Transverse colon (tissue), 4 donors: ENCODE data around the gene LINGO1. TPM values are rescaled to one million over a fixed set of nuclear protein-coding genes. Genes with fewer than 3 reads are reported as not detected.

ENCODE experiments used
- DNase-seq: peaks from one replicate; pipeline ENCODE4 v3.0.0-alpha.2; 2019
- H3K27ac ChIP-seq, 4 donors: fragments of 200-600 bp; sonication (generic); 2 replicates each; pipeline ENCODE4 v1.5.1; 2016 to 2018; ENCODE audit warnings: inconsistent platforms in 4 of 4
- H3K27me3 ChIP-seq: fragments of 200-600 bp; sonication (generic); 2 replicates; pipeline ENCODE4 v1.5.1; 2017; ENCODE audit warnings: inconsistent platforms
- H3K36me3 ChIP-seq, 4 donors: fragments of 200-600 bp; sonication (generic); 2 replicates each; pipeline ENCODE4 v1.5.1; 2017 to 2019; ENCODE audit warnings: inconsistent platforms in 4 of 4
- H3K4me1 ChIP-seq, 4 donors: fragments of 200-600 bp; sonication (generic); 2 replicates each; pipeline ENCODE4 v1.5.1; 2017 to 2020; ENCODE audit warnings: inconsistent platforms in 4 of 4
- H3K4me3 ChIP-seq, 4 donors: fragments of 200-600 bp; sonication (generic); 1 replicate in 1 of 4; 2 replicates in 3 of 4; pipeline versions ENCODE4 v1.5.1 to v1.6.1; 2017 to 2019; ENCODE audit warnings: inconsistent platforms in 4 of 4
- H3K9me3 ChIP-seq, 2 donors: fragments of 200-600 bp; sonication (generic); 2 replicates each; pipeline ENCODE4 v1.5.1; 2017 to 2019; ENCODE audit warnings: inconsistent platforms in 2 of 2
- EP300 ChIP-seq: sonication (generic); formaldehyde crosslinking; IDR thresholded peaks from one replicate; pipeline ENCODE4 v1.6.1; 2017; ENCODE audit warnings: antibody characterized with exemption, low read depth
- POLR2A ChIP-seq: fragments of 450-650 bp; IDR thresholded peaks from one replicate; pipeline ENCODE4 v1.6.1; 2016; ENCODE audit warnings: antibody characterized with exemption, mild to moderate bottlenecking, moderate library complexity
- POLR2AphosphoS5 ChIP-seq, 3 donors: sonication (generic); formaldehyde crosslinking; IDR thresholded peaks; one replicate each; pipeline ENCODE4 v1.6.1; 2016; ENCODE audit warnings: antibody characterized with exemption in 3 of 3
- WGBS, 2 donors: methylation state at CpG; one replicate each; pipeline ENCODE4 v1.1.5; 2018; ENCODE audit warnings: low coverage in 1 of 2; 5-methylcytosine and 5-hydroxymethylcytosine counted together
- in situ Hi-C, 4 donors: fragments of 200-750 bp; cut with MboI; loops; one replicate each; pipeline versions ENCODE4 v1.15.0 to v1.15.1; 2017; ENCODE audit warnings: low sequenced_read_pairs in 3 of 4, low pct_ligation_motif_present in 1 of 4, low pct_unique_long_range_greater_than_20kb in 1 of 4
- intact Hi-C: fragments of 100-400 bp; cut with DNase I; formaldehyde crosslinking; loops from one replicate; pipeline ENCODE4 v1.15.1; 2023; ENCODE audit warnings: low total_unique reads
- total RNA-seq, 4 donors: library from RNA; depleted of rRNA; stranded (reverse); fragments of >200 nt; gene quantifications; one replicate each; pipeline ENCODE4 v1.1.0, GENCODE V29; 2016
- TF ChIP-seq, protein P1 (sequence below), 5 experiments: fragments of 200-600 bp in 3 of 5; fragments of 450-650 bp in 2 of 5; sonication (generic) in 3 of 5; IDR thresholded peaks; 1 replicate in 2 of 5; 2 replicates in 3 of 5; pipeline ENCODE4 v1.5.1; 2016 to 2017; ENCODE audit warnings: antibody characterized with exemption in 5 of 5, inconsistent platforms in 3 of 5, mild to moderate bottlenecking in 2 of 5, moderate library complexity in 1 of 5

The LINGO1 gene
- total RNA-seq, 4 donors from 2014 or later = 0.27 to 0.95 TPM; not detected in 2

DNA sequence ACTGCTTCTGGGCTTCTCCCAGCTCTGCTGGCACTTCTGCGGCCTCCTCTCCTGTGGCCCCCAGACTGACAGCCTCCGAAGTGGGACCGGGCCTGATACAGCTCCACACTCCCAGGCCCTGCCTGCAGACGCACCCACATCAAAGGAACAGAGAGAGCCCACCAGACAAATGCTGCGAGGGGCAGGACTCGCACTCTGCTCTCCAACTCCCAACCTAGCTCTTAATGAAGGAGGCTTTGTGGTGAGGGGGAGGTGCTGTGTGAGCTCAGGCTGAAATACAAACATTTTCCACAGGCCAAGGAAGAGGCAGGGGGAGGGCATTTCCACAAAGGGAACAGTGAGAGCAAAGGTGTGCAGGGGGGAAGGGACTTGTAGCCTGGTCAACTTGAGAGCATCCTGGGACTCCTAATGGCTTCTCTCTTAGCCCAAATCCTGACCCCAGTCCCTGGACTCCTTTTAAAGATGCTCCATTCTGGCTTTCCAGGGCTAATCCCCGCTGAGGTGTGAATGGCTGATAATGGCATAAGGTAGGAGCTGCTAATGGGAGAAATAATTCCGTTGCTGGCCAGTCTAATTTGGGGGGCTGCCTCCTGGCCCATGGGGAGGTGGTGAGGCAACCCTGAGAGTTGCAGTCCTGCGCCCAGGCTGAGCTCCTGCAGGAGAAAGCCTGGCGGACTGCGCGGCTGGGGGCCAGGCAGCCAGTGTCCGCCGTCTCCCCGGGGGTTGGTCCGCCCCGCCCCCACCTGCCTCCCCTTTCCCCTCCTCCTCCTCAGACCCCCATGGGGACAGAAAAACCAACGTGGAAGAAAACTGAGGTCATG, 9.6 kb downstream of the LINGO1 start:
- Histone ChIP-seq H3K9me3 (no peaks in the 10 kb centered on the region), H3K4me1 (no peaks in the 10 kb centered on the region), H3K27me3 (no peaks in the 10 kb centered on the region), H3K36me3 (no peaks in the 10 kb centered on the region), H3K27ac (no peak overlapping the region), H3K4me3 (no peak overlapping the region)
- TF ChIP-seq EP300 = no peak
- no peak for TF ChIP-seq POLR2A
- no peak for TF ChIP-seq POLR2AphosphoS5 (IDR thresholded peaks at IDR 0.05)
- TF ChIP-seq, protein P1, sequence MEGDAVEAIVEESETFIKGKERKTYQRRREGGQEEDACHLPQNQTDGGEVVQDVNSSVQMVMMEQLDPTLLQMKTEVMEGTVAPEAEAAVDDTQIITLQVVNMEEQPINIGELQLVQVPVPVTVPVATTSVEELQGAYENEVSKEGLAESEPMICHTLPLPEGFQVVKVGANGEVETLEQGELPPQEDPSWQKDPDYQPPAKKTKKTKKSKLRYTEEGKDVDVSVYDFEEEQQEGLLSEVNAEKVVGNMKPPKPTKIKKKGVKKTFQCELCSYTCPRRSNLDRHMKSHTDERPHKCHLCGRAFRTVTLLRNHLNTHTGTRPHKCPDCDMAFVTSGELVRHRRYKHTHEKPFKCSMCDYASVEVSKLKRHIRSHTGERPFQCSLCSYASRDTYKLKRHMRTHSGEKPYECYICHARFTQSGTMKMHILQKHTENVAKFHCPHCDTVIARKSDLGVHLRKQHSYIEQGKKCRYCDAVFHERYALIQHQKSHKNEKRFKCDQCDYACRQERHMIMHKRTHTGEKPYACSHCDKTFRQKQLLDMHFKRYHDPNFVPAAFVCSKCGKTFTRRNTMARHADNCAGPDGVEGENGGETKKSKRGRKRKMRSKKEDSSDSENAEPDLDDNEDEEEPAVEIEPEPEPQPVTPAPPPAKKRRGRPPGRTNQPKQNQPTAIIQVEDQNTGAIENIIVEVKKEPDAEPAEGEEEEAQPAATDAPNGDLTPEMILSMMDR (IDR thresholded peaks at IDR 0.05) = no peak
- in situ Hi-C loops = no loop called here
- WGBS, 2 donors = 80% methylated on average over 18 of the region's 18 CpGs; no CpG with 5 or more reads in 1 of the 2 donors
- DNase-seq = no peak
- intact Hi-C loops = no loop called here

DNA sequence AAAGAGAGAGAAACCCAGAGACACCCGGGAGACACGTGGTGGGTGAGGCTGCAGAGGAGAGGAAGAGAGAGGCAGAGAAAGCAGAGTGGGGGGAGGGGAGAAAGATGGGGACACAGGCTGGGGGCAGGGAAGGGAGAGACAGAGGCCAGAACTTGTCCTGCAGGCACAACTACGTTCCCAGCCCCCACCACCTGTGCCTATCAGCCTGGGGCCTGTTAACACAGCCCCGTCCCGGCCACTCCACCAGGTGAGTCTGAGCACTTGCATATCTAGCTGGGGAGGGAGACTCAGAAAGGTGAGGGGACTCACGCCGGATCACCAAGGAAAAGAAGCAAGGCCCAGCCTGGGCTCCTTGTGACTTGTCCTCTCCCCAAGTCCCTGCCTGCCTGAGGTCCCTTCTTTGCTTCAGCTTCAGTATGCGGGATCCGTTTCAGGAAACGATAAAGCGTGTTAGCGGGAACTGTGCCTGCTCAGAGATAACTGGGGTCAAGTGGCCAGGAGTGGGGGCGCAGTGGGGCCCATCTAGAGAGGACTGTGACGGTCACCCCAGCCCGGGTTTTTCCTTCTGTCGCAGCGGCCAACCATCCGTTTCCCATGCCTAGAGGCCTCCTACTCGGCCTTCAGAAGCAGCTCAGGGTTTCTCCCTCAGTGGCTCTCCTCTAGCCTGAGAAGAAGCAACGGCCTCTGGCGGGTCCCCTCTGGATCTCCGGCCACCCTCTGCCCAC, 10.3 kb downstream of the LINGO1 start:
- Histone ChIP-seq H3K27ac (no peak overlapping the region), H3K36me3 (no peaks in the 10 kb centered on the region), H3K9me3 (no peaks in the 10 kb centered on the region), H3K27me3 (no peaks in the 10 kb centered on the region), H3K4me3 (no peak overlapping the region), H3K4me1 (no peaks in the 10 kb centered on the region)
- intact Hi-C loops = no loop called here
- in situ Hi-C loops = no loop called here
- 59 to 71% methylated on average over 5 to 22 of the region's 22 CpGs for WGBS, 2 donors
- TF ChIP-seq POLR2A = no peak
- TF ChIP-seq EP300 = no peak
- TF ChIP-seq, protein P1 (IDR thresholded peaks at IDR 0.05) = no peak
- TF ChIP-seq POLR2AphosphoS5 (IDR thresholded peaks at IDR 0.05) = no peak
- DNase-seq = no peak

DNA sequence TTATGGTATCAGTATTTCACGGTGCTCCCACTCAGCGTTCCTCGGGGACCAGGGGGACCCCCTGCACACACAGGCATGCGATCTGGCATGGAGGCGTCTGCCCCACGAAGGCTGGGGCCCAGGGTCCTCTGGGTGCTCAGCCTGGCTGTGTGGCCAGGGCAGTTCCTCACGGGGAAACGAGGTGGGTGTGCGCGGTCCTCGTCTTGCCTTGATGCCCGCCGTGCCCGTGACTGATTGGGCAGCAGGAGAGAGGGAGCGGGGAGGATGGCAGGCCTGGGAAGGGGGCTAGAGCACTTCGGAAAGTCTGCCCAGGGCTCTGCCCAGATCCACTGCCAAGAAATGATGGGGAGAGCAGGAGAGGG, 10.9 kb downstream of the LINGO1 start:
- no peak overlapping the region for H3K4me3 ChIP-seq
- 81 to 92% methylated on average over 6 to 16 of the region's 16 CpGs for WGBS, 2 donors
- H3K9me3 ChIP-seq = no peaks in the 10 kb centered on the region
- no peaks in the 10 kb centered on the region for H3K4me1 ChIP-seq
- in situ Hi-C loops = no loop called here
- H3K36me3 ChIP-seq = no peaks in the 10 kb centered on the region
- intact Hi-C loops = no loop called here
- DNase-seq = peak; percentile 5
- H3K27ac ChIP-seq = no peak overlapping the region
- TF ChIP-seq, protein P1 (IDR thresholded peaks at IDR 0.05) = no peak
- no peak for TF ChIP-seq EP300
- no peak for TF ChIP-seq POLR2A
- TF ChIP-seq POLR2AphosphoS5 (IDR thresholded peaks at IDR 0.05) = no peak
- H3K27me3 ChIP-seq = no peaks in the 10 kb centered on the region

DNA sequence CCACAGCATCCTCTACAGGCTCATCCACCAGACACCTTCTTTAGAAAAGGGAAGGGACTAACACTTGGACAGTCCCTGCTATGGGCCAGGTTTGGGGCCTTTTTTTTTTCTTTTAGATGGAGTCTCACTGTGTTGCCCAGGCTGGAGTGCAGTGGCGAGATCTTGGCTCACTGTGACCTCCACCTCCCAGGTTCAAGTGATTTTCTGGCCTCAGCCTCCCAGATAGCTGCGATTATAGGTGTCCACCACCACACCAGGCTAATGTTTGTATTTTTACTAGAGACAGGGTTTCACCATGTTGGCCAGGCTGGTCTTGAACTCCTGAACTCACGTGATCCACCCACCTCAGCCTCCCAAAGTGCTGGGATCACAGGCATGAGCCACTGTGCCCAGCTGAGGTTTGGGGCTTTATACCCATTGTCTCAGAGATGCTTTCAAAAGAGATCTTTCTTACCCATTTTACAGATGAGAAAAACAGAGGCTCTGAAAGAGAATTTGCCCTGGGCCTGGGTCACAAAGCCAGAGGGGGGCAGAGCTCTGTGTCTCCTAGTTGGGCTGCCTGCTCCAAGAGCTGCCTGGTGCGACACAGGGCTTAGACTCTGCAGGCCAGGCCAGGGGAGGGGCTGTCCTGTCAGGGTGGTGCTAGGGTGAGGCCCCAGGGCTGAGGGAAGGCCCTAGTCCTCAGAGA, 11.6 kb downstream of the LINGO1 start:
- no peaks in the 10 kb centered on the region for H3K36me3 ChIP-seq

More for the DNA sequence above, 11.6 kb downstream of the LINGO1 start:
- DNase-seq = no peak
- Histone ChIP-seq H3K9me3 (no peaks in the 10 kb centered on the region), H3K27ac (no peak overlapping the region), H3K27me3 (no peaks in the 10 kb centered on the region), H3K4me3 (no peak overlapping the region), H3K4me1 (no peaks in the 10 kb centered on the region)
- 69 to 88% methylated on average over 2 to 4 of the region's 4 CpGs for WGBS, 2 donors
- TF ChIP-seq, protein P1 (IDR thresholded peaks at IDR 0.05) = no peak
- TF ChIP-seq EP300 = no peak
- no peak for TF ChIP-seq POLR2AphosphoS5 (IDR thresholded peaks at IDR 0.05)
- no peak for TF ChIP-seq POLR2A
- in situ Hi-C loops (no loop called here), intact Hi-C loops (no loop called here)
